Pancreas (tissue), 10 donors: ENCODE results near the gene PHF11. TPM values are rescaled to one million over a fixed set of nuclear protein-coding genes. Genes with fewer than 3 reads are reported as not detected.

Experiments used
- ATAC-seq, 4 donors: fragments of 200-7000 bp; cut with Tn5 transposase; one replicate each; pipeline versions ENCODE4 v1.8.0 to v1.9.1; 2020; ENCODE audit warnings: mild to moderate bottlenecking in 4 of 4, moderate library complexity in 4 of 4
- DNase-seq, 6 donors: peaks; one replicate each; pipeline ENCODE4 v3.0.0-alpha.2; 2020
- FAIRE-seq: peaks from 2 replicates; lab custom pipeline; 2012; peaks lifted over from hg19 to GRCh38; lab: Jason Lieb, UNC
- H3K27ac ChIP-seq, 4 donors: fragments of 200-600 bp; sonication (generic); 1 replicate in 3 of 4; 2 replicates in 1 of 4; pipeline versions ENCODE4 v1.5.0 to v1.8.0; 2020
- H3K27me3 ChIP-seq, 4 donors: fragments of 200-600 bp; one replicate each; pipeline ENCODE4 v1.8.0; 2021
- H3K36me3 ChIP-seq, 3 donors: fragments of 200-600 bp; sonication (generic) in 1 of 3; one replicate each; pipeline versions ENCODE4 v1.5.0 to v1.8.0; 2020 to 2021
- H3K4me1 ChIP-seq, 3 donors: fragments of 200-600 bp; one replicate each; pipeline ENCODE4 v1.8.0; 2021
- H3K4me3 ChIP-seq, 4 donors: fragments of 200-600 bp; sonication (generic) in 2 of 4; one replicate each; pipeline versions ENCODE4 v1.5.0 to v1.8.0; 2020 to 2021
- H3K9me3 ChIP-seq, 4 donors: fragments of 200-600 bp; one replicate each; pipeline ENCODE4 v1.8.0; 2021
- CTCF ChIP-seq, 4 donors: fragments of 200-600 bp; sonication (generic) in 3 of 4; IDR thresholded peaks; one replicate each; pipeline versions ENCODE4 v1.5.0 to v1.8.0; 2021; ENCODE audit warnings: antibody characterized with exemption in 4 of 4
- WGBS, 2 donors: extraction: QIAGEN DNeasy Blood & Tissue Kit; methylation state at CpG; one replicate each; pipeline ENCODE4 v1.1.7; 2013; 5-methylcytosine and 5-hydroxymethylcytosine counted together
- intact Hi-C, 3 donors: fragments of 100-400 bp; cut with DNase I; formaldehyde crosslinking; loops; one replicate each; pipeline versions ENCODE4 v1.11.1 to v1.14.2; 2022
- polyA plus RNA-seq, 2 donors: library from polyadenylated mRNA; stranded (reverse); fragments of 200-250 nt; gene quantifications; one replicate each; pipeline ENCODE4 v1.2.3, GENCODE V29; 2013
- total RNA-seq, 6 donors: library from RNA; stranded (reverse); fragmentation: NEBNext Ultra II Directional in 4 of 6; extraction: Animal tissue kit (Norgen Biotek cat#: 25700) in 4 of 6; gene quantifications; one replicate each; pipeline versions ENCODE4 v1.2.1 to v1.2.4, GENCODE V29; 2021 to 2023
- donor health status: healthy with polysubstance abuse.
- donor health status: DM: no; HTN: no; CAD: no; lungs with moderate emphysema.
- donor health status: DM: no; HTN: no; CAD: no.
- donor health status: control.
- donor health status: control.
- donor health status: Bipolar disorder and iron deficiency.
- donor health status: DM: yes; HTN: yes; CAD: no.
- donor health status: DM: no; HTN: no; CAD: no.
- donor health status: DM: no; HTN: no; CAD: no.
- donor health status: DM: yes; HTN: yes; CAD: no.

PHF11 gene
- total and polyA plus RNA-seq, 8 donors: 14.5 to 58.5 (median 20.4) TPM

- peaks cover 6 to 12% (median 8%) of the 10 kb centered on the region in 3 donors for H3K4me1 ChIP-seq
- TF ChIP-seq CTCF (IDR thresholded peaks at IDR 0.05): no peak
- H3K27ac ChIP-seq: no peak overlapping the region
- H3K9me3 ChIP-seq: no peaks in the 10 kb centered on the region
- intact Hi-C loops: no loop called here
- no peak for DNase-seq
- 76 to 81% methylated on average over 7 of the region's 7 CpGs for WGBS, 2 donors
- H3K27me3 ChIP-seq: no peaks in the 10 kb centered on the region
- FAIRE-seq: no peak
- ATAC-seq: peak; percentile 35 to 61 (median 40)
- no peak overlapping the region for H3K4me3 ChIP-seq
- peaks cover 0 to 4% (median 0%) of the 10 kb centered on the region in 3 donors for H3K36me3 ChIP-seq
Measured at GRCh38 chr13:49457221-49457620, 38.5 kb upstream of the PHF11 start.

- ATAC-seq: no peak
- no peak for FAIRE-seq
- no peak overlapping the region for H3K4me3 ChIP-seq
- no peak for DNase-seq
- intact Hi-C loops: no loop called here
- no peaks in the 10 kb centered on the region for H3K27me3 ChIP-seq
- no peak for TF ChIP-seq CTCF (IDR thresholded peaks at IDR 0.05)
- H3K4me1 ChIP-seq: peaks cover 6 to 19% (median 8%) of the 10 kb centered on the region in 3 donors
- peaks cover 0 to 4% (median 0%) of the 10 kb centered on the region in 3 donors for H3K36me3 ChIP-seq
- H3K27ac ChIP-seq: no peak overlapping the region
- no peaks in the 10 kb centered on the region for H3K9me3 ChIP-seq
- 96% methylated on average over 1 of the region's 1 CpG for WGBS, 2 donors
Measured at GRCh38 chr13:49459580-49459979, 36.2 kb upstream of the PHF11 start.

GRCh38 chr13:49464085-49464484, 31.7 kb upstream of the PHF11 start:
- peaks cover 0 to 4% (median 0%) of the 10 kb centered on the region in 3 donors for H3K36me3 ChIP-seq
- no peak for ATAC-seq
- H3K9me3 ChIP-seq: no peaks in the 10 kb centered on the region
- peaks cover 6 to 29% (median 24%) of the 10 kb centered on the region in 3 donors for H3K4me1 ChIP-seq
- TF ChIP-seq CTCF (IDR thresholded peaks at IDR 0.05): no peak
- H3K27ac ChIP-seq: peak overlapping the region in 1 of 4 donors; percentile 77
- no peaks in the 10 kb centered on the region for H3K27me3 ChIP-seq
- 79 to 83% methylated on average over 1 of the region's 1 CpG for WGBS, 2 donors
- no peak overlapping the region for H3K4me3 ChIP-seq
- no peak for FAIRE-seq
- DNase-seq: no peak
- intact Hi-C loops: no loop called here

GRCh38 chr13:49464621-49465325, 31.0 kb upstream of the PHF11 start:
- peaks cover 6 to 29% (median 24%) of the 10 kb centered on the region in 3 donors for H3K4me1 ChIP-seq
- no peaks in the 10 kb centered on the region for H3K9me3 ChIP-seq
- no peak for TF ChIP-seq CTCF (IDR thresholded peaks at IDR 0.05)
- H3K27me3 ChIP-seq: no peaks in the 10 kb centered on the region
- WGBS, 2 donors: 59 to 62% methylated on average over 4 of the region's 4 CpGs
- intact Hi-C loops: no loop called here
- peak overlapping the region in 2 of 4 donors; percentile 64 to 77 for H3K27ac ChIP-seq
- H3K4me3 ChIP-seq: no peak overlapping the region
- FAIRE-seq: no peak
- DNase-seq: no peak
- peaks cover 0 to 4% (median 0%) of the 10 kb centered on the region in 3 donors for H3K36me3 ChIP-seq
- ATAC-seq: peak; percentile 49 to 75 (median 68)

GRCh38 chr13:49466292-49466838, 29.4 kb upstream of the PHF11 start:
- H3K36me3 ChIP-seq: peaks cover 0 to 4% (median 0%) of the 10 kb centered on the region in 3 donors
- DNase-seq: no peak
- no peaks in the 10 kb centered on the region for H3K9me3 ChIP-seq
- 26 to 31% methylated on average over 5 of the region's 5 CpGs for WGBS, 2 donors
- intact Hi-C loops: no loop called here
- no peak for FAIRE-seq
- H3K4me1 ChIP-seq: peaks cover 6 to 29% (median 24%) of the 10 kb centered on the region in 3 donors
- H3K27ac ChIP-seq: peak overlapping the region; percentile 10 to 77 (median 61)
- ATAC-seq: peak; percentile 89 to 94 (median 90)
- no peak for TF ChIP-seq CTCF (IDR thresholded peaks at IDR 0.05)
- no peaks in the 10 kb centered on the region for H3K27me3 ChIP-seq
- no peak overlapping the region for H3K4me3 ChIP-seq
